MM.1S (cell line): Measurements from ENCODE around the gene CCNG1.

Source experiments
- DNase-seq: peaks from one replicate; pipeline ENCODE4 v3.0.0-alpha.2; 2015
- H2AFZ ChIP-seq: fragments of 300-600 bp; sonication (generic); 2 replicates; pipeline ENCODE4 v1.6.0; 2016; ENCODE audit warnings: antibody characterized with exemption, low read length
- H3F3A ChIP-seq: fragments of 300-600 bp; sonication (generic); 2 replicates; pipeline ENCODE4 v1.6.1; 2016; ENCODE audit warnings: mild to moderate bottlenecking, antibody characterized with exemption, low read length, moderate library complexity, mixed read lengths; ENCODE audit not compliant: insufficient read depth
- H3K27ac ChIP-seq: fragments of 300-600 bp; sonication (generic); 2 replicates; pipeline ENCODE4 v1.5.1; 2016; ENCODE audit warnings: mild to moderate bottlenecking, low read length
- H3K27me3 ChIP-seq: fragments of 300-600 bp; sonication (generic); replicated peaks from 2 replicates; pipeline ENCODE4 v1.6.0; 2016; ENCODE audit warnings: low read length; ENCODE audit not compliant: insufficient read depth
- H3K36me3 ChIP-seq: fragments of 300-600 bp; sonication (generic); replicated peaks from 2 replicates; pipeline ENCODE4 v1.6.1; 2016; ENCODE audit warnings: mild to moderate bottlenecking, low read length, mixed read lengths; ENCODE audit not compliant: insufficient read depth
- H3K4me1 ChIP-seq: fragments of 300-600 bp; sonication (generic); 2 replicates; pipeline ENCODE4 v1.6.1; 2016; ENCODE audit warnings: low read length, mixed read lengths
- H3K4me2 ChIP-seq: fragments of 300-600 bp; sonication (generic); 2 replicates; pipeline ENCODE4 v1.6.0; 2016; ENCODE audit warnings: low read depth, low read length
- H3K4me3 ChIP-seq: fragments of 300-600 bp; sonication (generic); 2 replicates; pipeline ENCODE4 v1.5.1; 2016; ENCODE audit warnings: low read length, mixed read lengths
- H3K79me2 ChIP-seq: fragments of 300-600 bp; sonication (generic); 2 replicates; pipeline ENCODE4 v1.6.1; 2016; ENCODE audit warnings: mixed run types, low read length, mixed read lengths
- H3K9ac ChIP-seq: fragments of 300-600 bp; sonication (generic); 2 replicates; pipeline ENCODE4 v1.6.1; 2016; ENCODE audit warnings: low read length, mixed read lengths
- H3K9me2 ChIP-seq: fragments of 300-600 bp; sonication (generic); replicated peaks from 2 replicates; pipeline ENCODE4 v1.6.1; 2016; ENCODE audit warnings: mild to moderate bottlenecking, low read length, mixed read lengths; ENCODE audit not compliant: insufficient read depth
- H3K9me3 ChIP-seq: fragments of 300-600 bp; sonication (generic); replicated peaks from 2 replicates; pipeline ENCODE4 v1.6.1; 2016; ENCODE audit warnings: mild to moderate bottlenecking, low read length, mixed read lengths; ENCODE audit not compliant: insufficient read depth
- H4K20me1 ChIP-seq: fragments of 300-600 bp; sonication (generic); 2 replicates; pipeline ENCODE4 v1.6.1; 2016; ENCODE audit warnings: mild to moderate bottlenecking, low read length, moderate library complexity, mixed read lengths; ENCODE audit not compliant: insufficient read depth
- CTCF ChIP-seq: fragments of 300-600 bp; sonication (generic); IDR thresholded peaks from 2 replicates; pipeline ENCODE4 v1.5.1; 2016; ENCODE audit warnings: antibody characterized with exemption, low read length, mixed read lengths
- EZH2 ChIP-seq: fragments of 300-600 bp; sonication (generic); optimal IDR thresholded peaks from 2 replicates; pipeline ENCODE3; 2017; ENCODE audit warnings: low read depth, mild to moderate bottlenecking, antibody characterized with exemption, low read length, mixed read lengths
- EZH2phosphoT487 ChIP-seq: fragments of 300-600 bp; sonication (generic); IDR thresholded peaks from 2 replicates; pipeline ENCODE4 v1.6.1; 2018; ENCODE audit warnings: antibody characterized with exemption, low read length

Gene CCNG1

GRCh38 chr5:163440954-163441353, 3.6 kb downstream of the CCNG1 start:
- H3K4me3 ChIP-seq: no peak overlapping the region
- no peak overlapping the region for H3K4me2 ChIP-seq
- no peaks in the 10 kb centered on the region for H3K9me2 ChIP-seq

GRCh38 chr5:163444526-163444925, 7.1 kb downstream of the CCNG1 start:
- Histone ChIP-seq H3K9me2 (no peaks in the 10 kb centered on the region), H3K9ac (no peak overlapping the region), H2AFZ (no peak overlapping the region), H3K36me3 (peaks cover 41% of the 10 kb centered on the region), H3K4me1 (peaks cover 16% of the 10 kb centered on the region), H3K27me3 (no peaks in the 10 kb centered on the region), H4K20me1 (0 out of 2 replicates have a peak, but pooled peaks cover 4% of the 10 kb centered on the region), H3K79me2 (peaks cover 29% of the 10 kb centered on the region), H3K4me2 (no peak overlapping the region), H3K4me3 (no peak overlapping the region), H3K27ac (no peak overlapping the region), H3F3A (0 out of 2 replicates have a peak, but pooled peaks cover 4% of the 10 kb centered on the region), H3K9me3 (no peaks in the 10 kb centered on the region)
- no peak for DNase-seq
- TF ChIP-seq EZH2 (no peak), EZH2phosphoT487 (no peak), CTCF (no peak)

More at GRCh38 chr5:163440954-163441353, 3.6 kb downstream of the CCNG1 start:
- Histone ChIP-seq H3K4me1 (peaks cover 28% of the 10 kb centered on the region), H3F3A (peaks cover 10% of the 10 kb centered on the region; the same call in 1 of the 2 replicates), H3K9ac (no peak overlapping the region), H3K27me3 (no peaks in the 10 kb centered on the region), H2AFZ (no peak overlapping the region), H3K9me3 (no peaks in the 10 kb centered on the region), H4K20me1 (0 out of 2 replicates have a peak, but pooled peaks cover 4% of the 10 kb centered on the region), H3K36me3 (peaks cover 37% of the 10 kb centered on the region), H3K27ac (no peak overlapping the region), H3K79me2 (peaks cover 50% of the 10 kb centered on the region)
- DNase-seq: no peak
- no peak for TF ChIP-seq EZH2
- no peak for TF ChIP-seq EZH2phosphoT487
- no peak for TF ChIP-seq CTCF

- Histone ChIP-seq H3K27me3 (no peaks in the 10 kb centered on the region), H3K4me2 (no peak overlapping the region), H3F3A (0 out of 2 replicates have a peak, but pooled peaks cover 3% of the 10 kb centered on the region), H4K20me1 (0 out of 2 replicates have a peak, but pooled peaks cover 4% of the 10 kb centered on the region), H3K36me3 (peaks cover 41% of the 10 kb centered on the region), H3K4me3 (no peak overlapping the region), H3K9me3 (no peaks in the 10 kb centered on the region), H3K9me2 (no peaks in the 10 kb centered on the region), H3K9ac (no peak overlapping the region), H3K79me2 (peaks cover 21% of the 10 kb centered on the region), H3K4me1 (peaks cover 8% of the 10 kb centered on the region), H3K27ac (no peak overlapping the region), H2AFZ (no peak overlapping the region)
- no peak for TF ChIP-seq EZH2phosphoT487
- DNase-seq: no peak
Observed at GRCh38 chr5:163445345-163445744, 8.0 kb downstream of the CCNG1 start.

- no peak overlapping the region for H3K4me3 ChIP-seq
- H3K9me2 ChIP-seq: no peaks in the 10 kb centered on the region
- H3K9me3 ChIP-seq: no peaks in the 10 kb centered on the region
- H3K27me3 ChIP-seq: no peaks in the 10 kb centered on the region
- H3K4me1 ChIP-seq: no peaks in the 10 kb centered on the region
- TF ChIP-seq EZH2 (no peak), EZH2phosphoT487 (no peak), CTCF (no peak)
- H3K36me3 ChIP-seq: peaks cover 23% of the 10 kb centered on the region; the same call in 1 of the 2 replicates
- H3K79me2 ChIP-seq: peaks cover 3% of the 10 kb centered on the region; the same call in 1 of the 2 replicates
- no peak overlapping the region for H3K4me2 ChIP-seq
- H3K9ac ChIP-seq: no peak overlapping the region
- H4K20me1 ChIP-seq: no peaks in the 10 kb centered on the region
- no peak overlapping the region for H2AFZ ChIP-seq
- H3F3A ChIP-seq: no peaks in the 10 kb centered on the region
- DNase-seq: no peak
- no peak overlapping the region for H3K27ac ChIP-seq
Observed at GRCh38 chr5:163447191-163447590, 9.8 kb downstream of the CCNG1 start.
